AG09309 (cell line): ENCODE results near the gene CD79A.

Source experiments
- DNase-seq: peaks from one replicate; pipeline ENCODE4 v3.0.0-alpha.2; 2010; ENCODE audit warnings: low read depth
- H3K4me3 ChIP-seq: 2 replicates; pipeline ENCODE4 v1.5.1; 2011; ENCODE audit warnings: mild to moderate bottlenecking, low read depth, low read length, moderate library complexity; ENCODE audit not compliant: control insufficient read depth
- CTCF ChIP-seq: IDR thresholded peaks from 2 replicates; pipeline ENCODE4 v1.5.1; 2011; ENCODE audit warnings: mild to moderate bottlenecking, low read depth, low read length, inconsistent platforms; ENCODE audit not compliant: insufficient read depth, control insufficient read depth; ENCODE audit errors: missing control alignments

The CD79A gene

DNA sequence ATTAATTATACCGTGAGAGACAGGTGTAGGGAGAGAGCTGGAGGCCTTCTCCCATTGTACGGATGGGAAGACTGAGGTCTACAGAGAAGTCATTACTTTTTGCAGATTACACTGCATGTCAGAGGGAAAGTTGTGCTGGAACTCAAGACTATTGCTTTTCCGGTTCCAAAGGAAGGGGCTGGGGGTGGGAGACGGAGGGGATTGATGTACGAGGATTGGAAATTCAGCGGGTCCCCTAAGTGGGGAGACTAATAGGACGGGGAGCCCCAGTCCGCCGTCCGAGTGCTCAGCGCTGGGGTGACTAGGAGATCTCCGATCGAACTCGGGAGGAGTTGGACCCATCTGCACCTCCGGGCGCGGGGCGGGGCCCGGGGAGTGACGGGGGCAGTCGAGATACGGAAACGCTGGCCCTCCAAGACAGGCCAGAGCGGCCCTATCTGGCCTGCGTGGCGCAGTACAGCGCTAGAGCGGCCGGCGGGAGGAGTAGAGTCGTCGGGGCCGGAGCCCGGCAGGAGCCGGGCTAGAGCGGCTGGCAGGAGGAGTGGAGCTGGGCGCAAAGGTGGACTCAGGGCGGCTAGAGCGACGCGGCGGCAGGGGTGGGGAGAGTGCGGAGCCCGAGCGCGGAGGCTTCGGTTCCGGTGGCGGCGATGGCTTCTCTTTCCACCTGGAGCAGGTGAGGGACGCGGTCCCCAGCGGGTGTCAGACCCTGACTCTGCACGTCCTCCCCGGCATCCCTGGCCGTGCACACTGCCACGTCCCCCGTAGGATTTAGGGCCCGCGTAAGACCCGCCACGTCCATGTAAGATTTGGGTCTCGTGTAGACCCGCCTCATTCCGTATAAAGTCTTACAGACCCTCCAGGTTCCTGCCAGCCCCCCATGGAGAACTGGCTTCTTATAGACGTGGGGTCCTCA, 7.0 kb downstream of the CD79A start:
- TF ChIP-seq CTCF, result no peak
- H3K4me3 ChIP-seq, result peak overlapping the region; percentile 90

DNA sequence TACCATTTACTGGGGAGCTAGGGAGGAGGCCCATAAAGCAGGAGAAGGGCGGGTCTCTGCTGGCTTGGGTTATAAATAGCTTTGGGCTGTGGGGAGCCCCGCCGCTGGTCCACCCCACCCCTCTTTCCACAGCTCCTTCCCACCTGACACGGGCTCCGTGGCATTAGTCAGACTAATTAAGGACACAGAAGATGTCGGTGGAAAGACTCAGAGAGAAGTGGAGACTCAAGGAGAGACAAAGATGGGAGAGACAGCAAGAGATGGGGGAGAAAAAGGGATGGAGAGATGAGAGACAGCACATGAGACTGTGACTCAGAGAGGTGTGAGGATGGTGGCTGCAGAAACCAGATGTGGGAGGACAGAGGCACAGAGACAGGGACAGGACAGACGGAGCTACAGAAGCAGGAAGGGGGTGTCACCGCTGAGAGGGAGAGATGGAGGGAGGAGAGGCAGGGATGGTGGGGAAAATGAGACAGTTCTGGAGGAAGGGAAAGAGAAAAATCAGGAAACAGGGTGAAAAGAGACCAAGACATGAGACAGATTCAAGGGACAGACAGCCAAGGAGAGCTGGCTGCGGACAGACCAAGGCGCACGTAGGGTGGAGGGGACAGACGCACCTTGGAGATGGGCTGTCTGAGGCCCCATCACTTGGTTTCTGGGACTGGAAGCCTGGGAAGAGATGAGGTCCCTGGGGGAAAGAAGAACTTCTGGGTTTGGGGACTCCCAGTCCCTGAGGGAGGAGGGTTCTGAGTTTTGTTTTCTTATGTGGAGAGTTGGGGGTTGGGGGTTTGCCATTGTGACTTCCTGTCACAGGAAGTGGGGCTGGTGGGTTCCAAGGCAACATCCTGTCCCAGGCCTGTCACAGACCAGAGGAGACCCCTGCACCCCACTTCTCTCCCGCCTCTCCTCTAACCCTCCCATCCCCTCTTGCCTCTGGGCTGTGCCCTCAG, 10.0 kb downstream of the CD79A start:
- no peak for DNase-seq
- no peak overlapping the region for H3K4me3 ChIP-seq
- TF ChIP-seq CTCF, result no peak

More for the DNA sequence above, 7.0 kb downstream of the CD79A start:
- peak; percentile 88 for DNase-seq

GRCh38 chr19:41887711-41888382, 10.8 kb downstream of the CD79A start:
- no peak for TF ChIP-seq CTCF
- no peak overlapping the region for H3K4me3 ChIP-seq
- no peak for DNase-seq

- TF ChIP-seq CTCF, result no peak
- no peak overlapping the region for H3K4me3 ChIP-seq
- DNase-seq, result no peak
Measured at GRCh38 chr19:41888926-41889325, 11.8 kb downstream of the CD79A start.

GRCh38 chr19:41889896-41890295, 12.8 kb downstream of the CD79A start:
- no peak for TF ChIP-seq CTCF
- H3K4me3 ChIP-seq, result no peak overlapping the region

DNA sequence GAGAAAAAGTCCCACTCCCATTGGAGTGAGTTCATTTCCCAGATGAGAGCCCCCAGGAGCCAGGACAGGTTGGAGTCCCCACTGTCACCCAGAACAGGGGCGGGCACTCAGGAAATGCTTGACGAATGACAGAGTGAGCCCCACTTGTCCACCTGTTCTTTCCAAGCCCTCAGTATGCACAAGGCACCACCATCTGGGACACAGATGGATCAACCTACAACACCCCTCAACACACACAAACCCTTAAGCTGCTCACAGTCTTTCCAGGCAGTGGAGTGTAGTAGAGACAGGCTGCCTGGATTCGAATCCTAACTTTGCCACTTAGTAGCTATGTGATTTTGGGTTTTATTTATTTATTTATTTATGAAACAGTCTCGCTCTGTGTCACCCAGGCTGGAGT, 13.9 kb downstream of the CD79A start:
- DNase-seq, result no peak
- H3K4me3 ChIP-seq, result no peak overlapping the region
- TF ChIP-seq CTCF, result no peak

More at GRCh38 chr19:41889896-41890295, 12.8 kb downstream of the CD79A start:
- DNase-seq, result no peak
